ENCODE measurements around the gene SPTBN1.

GRCh38 chr2:54676656-54677055 lies 220.5 kb downstream of the SPTBN1 start:
- TF ChIP-seq CTCF (IDR thresholded peaks at IDR 0.05) (no peak), POLR2A (IDR thresholded peaks at IDR 0.05) (no peak)
